Right forelimb (tissue), 1 donor: ENCODE measurements around the gene LMBR1.
"Not testable (repeated sequence)": the region's sequence is repeated elsewhere in the genome, so short reads cannot be mapped to it uniquely, and the experiment has no call there.

ENCODE experiments used
- DNase-seq: peaks from one replicate; pipeline ENCODE4 v3.0.0-alpha.2; 2018

Gene LMBR1

DNA sequence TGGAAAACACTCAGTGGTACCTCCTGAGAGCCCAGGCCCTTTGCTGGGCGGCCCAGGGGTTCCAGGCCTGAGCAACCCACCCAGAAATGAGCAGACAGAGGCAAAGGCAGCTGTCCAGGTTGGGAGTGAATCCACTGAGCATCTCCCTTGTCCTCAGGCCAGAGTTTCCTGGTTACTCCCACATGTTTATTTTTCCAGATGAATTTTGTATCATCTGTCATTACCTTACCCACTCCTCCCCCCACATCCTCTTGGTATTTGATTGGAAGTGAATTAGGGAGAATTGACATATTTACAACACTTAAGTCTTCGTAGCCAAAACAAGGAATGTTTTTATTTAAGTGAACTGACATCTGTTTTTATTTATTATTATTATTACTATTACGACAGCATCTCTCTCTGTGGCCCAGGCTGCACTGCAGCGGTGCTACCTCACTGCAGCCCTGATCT is 13.2 kb upstream of the LMBR1 start:
- DNase-seq: peak; percentile 54

DNA sequence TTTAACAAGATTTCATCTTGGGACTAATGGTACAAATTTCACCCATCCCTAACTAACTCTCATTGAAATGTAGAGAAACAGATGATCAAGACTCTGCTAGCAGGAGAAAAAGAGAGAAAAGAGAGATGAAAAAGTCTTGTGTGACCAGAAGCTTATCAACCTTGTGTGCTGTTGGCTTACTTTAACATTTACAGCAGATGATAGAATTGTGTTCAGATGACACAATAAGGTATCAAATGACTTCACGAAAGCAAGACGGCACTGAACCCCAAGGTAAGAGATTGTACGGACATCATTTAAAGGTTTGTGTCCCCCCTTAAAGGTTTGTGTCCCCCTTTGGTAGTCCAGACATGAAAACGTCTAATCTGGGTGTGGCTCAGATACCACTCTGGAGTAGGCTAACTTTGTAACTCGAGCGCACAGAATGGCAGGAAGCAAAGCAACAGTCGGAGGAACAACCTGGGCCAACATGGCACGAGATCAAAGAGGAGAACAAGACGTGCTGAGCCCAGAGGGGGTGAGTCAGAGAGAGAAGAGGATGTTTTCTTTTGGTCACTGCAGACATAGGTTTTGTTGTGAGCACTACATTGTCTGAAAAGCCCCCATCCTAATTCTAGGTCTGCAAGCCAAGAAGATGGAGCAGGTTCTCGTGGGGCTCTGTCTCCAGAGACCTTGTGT is 10.4 kb upstream of the LMBR1 start:
- DNase-seq: no peak

DNA sequence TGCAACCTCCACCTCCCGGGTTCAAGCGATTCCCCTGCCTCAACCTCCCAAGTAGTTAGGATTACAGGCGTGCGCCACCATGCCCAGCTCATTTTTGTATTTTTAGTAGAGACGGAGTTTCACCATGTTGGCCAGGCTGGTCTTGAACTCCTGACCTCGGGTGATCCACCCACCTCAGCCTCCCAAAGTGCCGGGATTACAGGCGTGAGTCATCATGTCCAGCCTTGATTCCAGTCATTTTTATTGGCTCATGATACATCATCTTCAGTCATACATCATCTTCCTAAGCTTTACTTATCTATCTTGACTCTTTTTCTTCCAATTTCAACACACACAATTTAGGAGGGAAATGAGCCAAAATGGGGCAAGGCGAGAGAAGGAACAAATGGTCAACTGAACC is 7.1 kb upstream of the LMBR1 start:
- DNase-seq: not testable (repeated sequence)

DNA sequence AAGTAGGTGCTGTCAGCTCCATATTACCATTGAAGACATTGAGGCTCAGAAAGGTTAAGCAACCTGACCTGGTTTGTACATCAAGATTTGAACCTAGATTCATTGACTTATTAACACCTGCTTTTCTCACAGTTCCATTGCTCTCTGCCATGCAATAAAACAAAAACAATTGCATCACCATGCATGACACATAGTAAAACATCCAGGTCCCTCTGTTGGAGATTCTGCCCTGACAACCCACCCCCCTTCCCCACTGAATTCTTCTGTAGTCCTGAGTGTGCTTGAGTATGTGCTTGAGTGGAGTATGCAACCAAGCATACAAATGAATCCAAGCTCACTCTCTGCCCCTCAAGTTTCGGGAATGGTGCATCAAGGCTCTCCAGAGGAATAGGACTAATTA is 6.0 kb upstream of the LMBR1 start:
- no peak for DNase-seq

DNA sequence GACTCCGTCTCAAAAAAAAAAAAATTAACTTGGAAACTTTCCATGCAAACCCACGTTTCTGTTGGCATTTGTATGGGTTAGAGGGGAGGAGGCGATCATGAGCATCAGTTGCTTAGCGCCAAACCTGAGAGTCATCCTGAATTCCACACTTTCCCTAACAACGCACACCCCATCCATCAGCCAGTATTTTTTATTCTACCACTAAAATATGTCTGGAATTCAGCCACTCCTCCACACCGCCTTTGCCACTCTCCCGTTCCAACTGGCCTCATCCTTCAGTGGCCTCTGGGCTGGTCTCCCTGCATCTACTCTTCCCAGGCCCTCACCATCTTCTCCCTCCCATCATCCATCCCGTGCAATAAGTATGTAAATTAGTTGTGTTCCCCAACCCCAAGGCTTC is 4.7 kb upstream of the LMBR1 start:
- no peak for DNase-seq

DNA sequence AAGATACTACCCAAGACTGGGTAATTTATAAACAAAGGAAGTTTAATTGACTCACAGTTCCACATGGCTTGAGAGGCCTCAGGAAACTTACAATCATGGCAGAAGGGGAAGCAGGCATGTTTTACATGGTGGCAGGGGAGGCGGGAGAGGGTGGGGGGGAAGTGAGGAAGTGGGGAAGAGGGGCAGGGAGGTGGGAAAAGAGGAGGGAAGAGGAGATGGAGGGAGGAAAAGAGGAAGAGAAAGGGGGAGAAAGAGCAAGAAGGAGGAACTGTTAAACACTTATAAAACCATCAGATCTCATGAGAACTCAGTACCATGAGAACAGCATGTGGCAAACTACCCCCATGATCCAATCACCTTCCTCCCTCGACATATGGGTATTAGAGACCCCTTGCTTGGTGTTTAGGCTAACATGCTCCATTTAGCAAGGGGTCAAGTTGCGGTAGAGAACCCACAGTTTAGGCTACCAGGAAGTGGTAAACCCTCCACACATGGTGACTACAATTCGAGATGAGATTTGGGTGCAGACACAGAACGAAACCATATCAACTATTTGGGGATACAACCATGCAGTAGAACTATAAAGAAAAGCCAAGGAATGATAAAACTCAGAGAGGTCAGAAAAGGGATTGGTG is 3.5 kb upstream of the LMBR1 start:
- DNase-seq: no peak

DNA sequence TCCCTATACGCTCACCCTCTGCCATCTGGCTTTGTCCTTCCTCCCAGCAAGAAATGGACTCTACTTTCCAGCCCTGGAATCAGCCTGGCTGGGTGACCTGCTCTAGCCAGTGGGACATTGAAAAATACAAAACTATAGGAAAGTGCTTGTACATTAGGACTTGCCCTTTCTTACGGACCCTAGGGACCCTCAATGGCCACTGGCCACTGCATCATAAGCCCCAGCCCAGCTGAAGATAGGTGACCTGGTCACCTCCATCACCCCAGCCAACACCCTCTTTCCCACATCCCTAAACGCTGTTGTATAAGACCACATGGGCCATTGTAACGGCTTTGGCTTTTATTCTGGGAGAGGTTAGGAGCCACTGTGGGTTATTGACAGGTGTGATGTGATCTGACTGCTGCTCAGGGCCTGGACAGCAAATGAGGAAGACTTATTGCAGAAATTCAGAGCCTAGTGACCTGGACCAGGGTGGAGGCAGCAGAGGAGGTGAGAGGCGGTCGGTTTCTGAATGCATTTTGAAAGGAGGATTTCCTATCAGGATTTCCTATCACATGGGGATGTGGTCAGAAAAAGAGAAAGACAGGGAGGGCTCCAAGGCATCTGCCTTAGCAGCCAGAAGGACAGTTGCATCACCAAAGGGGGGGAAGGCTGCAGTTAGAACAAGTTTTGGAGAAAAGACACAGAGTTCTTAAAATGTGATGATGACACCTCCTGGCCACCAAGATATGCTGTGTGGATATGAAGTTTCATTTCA is 2.2 kb upstream of the LMBR1 start:
- DNase-seq: no peak

DNA sequence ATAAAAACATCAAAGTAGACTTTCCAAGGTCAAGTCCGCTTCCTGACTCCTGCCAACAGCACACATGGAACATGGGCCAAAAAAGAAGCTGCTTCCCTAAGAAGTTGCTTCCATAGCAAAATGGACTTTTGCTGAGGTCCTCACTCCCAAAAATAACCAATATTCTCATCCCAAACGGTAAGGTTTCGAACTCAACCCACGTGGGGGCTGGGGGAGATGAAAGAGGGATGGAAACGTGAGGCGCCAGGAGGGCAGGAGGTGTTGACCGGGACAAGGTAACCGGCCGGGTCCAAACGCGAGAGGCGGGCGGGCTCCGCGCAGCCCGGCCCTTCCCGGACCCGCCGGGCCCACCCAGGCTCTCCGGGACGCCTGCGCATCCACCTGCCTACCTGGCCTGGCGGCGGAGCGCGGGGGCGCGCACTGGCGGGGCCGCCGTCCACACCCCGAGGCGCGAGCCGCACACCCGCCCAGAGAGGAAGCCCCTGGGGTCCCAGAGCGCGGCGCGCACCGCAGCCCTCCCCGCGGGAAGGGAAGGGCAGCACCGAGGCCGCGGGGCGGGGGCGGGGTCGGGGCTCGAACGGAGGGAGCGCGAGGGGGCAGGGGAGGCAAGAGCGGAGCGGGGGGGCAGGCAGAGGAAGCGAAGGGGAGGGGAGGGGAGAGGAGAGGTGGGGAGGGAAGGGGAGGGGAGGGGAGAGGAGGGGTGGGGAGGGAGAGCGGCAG is 742 bp downstream of the LMBR1 start:
- DNase-seq: peak; percentile 66

DNA sequence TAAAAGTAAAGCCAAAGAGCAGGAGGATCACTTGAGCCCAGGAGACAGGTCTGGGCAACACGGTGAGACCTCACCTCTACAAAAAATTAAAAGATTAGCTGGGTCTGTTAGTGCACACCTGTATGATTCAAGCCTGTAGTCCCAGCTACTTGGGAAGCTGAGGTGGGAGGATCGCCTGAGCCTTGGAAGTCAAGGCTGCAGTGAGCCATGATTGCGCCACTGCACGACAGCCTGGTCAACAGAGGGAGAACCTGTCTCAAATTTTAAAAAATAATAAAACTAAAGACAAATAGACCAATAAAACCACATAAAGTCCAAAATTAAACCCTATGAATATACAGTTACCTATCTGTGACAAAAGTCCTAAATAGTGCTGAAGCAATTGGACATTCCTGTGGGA is 3.2 kb downstream of the LMBR1 start:
- DNase-seq: no peak

DNA sequence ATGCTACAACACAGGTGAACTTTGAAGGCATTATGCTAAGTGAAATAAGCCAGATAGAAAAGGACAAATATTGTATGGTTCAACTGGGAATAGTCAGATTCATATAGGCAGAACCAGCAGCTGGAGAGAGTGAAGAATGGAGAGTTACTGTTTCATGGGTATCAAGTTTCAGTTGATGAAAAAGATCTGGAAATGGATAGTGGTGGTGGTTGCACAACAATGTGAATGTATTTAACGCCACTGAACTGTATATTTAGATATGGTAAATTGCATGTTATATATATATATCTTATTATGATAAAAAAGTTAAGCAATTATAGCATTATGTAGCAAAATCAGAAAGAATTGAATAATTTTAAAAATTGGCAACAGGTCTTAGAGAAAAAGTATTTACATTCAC is 3.9 kb downstream of the LMBR1 start:
- no peak for DNase-seq

DNA sequence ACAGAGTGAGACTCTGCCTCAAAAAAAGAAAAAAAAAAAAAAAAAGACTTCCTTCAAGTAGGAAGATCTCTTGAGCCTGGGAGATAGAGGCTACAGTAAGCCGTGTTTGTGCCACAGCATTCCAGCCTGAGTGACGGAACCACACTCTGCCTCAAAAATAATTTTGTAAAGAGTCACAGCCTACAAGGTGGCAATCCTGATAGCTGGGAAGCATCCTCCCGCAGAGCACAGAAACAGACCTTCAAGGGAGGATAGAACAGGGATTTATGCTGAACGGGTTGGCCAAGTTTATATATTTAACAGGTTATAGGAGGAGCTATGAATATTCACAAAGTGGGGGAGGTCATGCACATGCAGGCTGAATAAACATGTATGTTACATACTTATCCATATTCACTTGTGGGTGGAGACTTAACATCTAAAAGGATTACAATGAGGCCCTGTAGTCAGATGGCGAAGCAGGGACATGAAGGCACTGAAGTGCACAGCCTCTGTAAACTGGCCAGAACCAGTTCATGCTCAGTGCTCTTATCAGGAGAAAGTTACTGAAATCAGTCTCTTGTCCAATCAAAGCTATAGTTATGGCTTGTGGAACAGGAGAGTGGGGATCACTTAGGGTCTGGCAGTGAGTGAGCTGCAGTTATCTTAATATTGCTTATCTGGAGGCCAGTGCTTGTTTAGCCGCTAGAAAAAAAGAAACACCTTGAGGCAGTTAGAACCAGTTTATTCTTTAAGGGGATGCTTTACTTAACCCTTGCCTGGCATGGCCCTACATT is 6.8 kb downstream of the LMBR1 start:
- no peak for DNase-seq

DNA sequence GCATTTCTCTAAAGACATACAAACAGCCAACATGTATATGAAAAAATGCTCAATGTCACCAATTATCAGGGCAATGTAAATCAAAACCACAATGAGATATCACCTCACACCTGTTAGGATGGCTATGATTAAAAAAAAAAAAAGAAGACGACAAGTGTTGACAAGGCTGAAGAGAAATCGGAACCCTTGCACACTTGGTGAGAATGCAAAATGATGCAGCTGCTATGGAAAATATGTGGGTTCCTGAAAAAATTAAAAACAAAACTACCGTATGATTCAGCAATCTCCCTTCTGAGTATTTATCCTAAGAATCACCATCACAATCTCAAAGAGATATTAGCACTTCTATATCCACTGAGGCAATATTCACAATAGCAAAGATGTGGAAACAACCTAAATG is 11.3 kb downstream of the LMBR1 start:
- no peak for DNase-seq

DNA sequence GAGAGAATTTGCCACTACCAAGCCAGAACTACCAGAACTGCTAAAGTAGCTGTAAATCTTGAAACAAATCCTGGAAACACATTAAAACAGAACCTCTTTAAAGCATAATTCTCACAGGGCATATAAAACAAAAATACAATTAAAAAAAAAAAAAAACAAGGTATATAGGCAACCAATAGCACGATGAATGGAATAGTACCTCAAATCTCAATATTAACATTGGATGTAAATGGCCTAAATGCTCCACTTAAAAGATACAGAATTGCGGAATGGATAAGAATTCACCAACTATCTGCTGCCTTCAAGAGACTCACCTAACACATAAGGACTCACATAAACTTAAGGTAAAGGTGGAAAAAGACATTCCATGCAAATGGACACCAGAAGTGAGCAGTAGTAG is 17.2 kb downstream of the LMBR1 start:
- no peak for DNase-seq

DNA sequence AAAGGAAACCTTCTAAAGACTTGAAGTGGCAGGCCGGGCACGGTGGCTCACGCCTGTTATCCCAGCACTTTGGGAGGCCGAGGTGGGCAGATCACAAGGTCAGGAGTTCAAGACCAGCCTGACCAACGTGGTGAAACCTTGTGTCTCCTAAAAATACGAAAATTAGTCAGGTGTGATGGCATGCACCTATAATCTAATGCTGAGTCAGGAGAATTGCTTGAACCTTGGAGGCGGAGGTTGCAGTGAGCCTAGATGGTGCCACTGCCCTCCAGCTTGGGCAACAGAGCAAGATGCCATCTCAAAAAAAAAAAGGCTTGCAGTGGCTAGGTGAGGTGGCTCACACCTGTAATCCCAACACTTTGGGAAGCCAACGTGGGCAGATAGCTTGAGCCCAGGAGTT is 24.6 kb downstream of the LMBR1 start:
- not testable (repeated sequence) for DNase-seq

DNA sequence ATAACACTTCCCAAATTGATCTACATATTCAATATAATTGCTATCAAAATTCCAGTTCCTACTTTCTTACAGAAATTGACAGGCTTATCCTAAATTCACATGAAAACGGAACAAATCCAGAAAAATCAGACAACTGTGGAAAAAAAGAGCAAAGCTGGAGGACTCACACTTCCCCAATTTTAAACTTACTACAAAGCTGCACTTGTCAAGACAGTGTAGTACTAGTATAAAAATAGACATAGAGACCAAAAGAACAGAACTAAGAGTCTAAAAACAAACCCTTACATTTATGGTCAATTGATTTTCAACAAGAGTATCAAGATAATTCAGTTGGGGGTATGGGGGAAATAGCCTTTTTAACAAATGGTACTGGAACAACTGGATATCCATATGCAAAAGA is 27.5 kb downstream of the LMBR1 start:
- DNase-seq: no peak

DNA sequence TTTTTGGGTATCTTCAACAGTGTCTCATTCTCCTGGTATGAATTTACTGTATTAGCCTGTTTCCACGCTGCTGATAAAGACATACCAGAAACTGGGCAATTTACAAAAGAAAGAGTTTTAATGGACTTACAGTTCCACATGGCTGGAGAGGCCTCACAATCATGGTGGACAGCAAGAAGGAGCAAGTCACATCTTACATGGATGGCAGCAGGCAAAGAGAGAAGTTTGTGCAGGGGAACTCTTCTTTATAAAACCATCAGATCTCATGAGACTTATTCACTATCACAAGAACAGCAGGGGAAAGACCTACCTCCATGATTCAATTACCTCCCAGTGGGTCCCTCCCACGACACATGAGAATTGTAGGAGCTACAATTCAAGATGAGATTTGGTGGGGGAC is 31.0 kb downstream of the LMBR1 start:
- DNase-seq: not testable (repeated sequence)

DNA sequence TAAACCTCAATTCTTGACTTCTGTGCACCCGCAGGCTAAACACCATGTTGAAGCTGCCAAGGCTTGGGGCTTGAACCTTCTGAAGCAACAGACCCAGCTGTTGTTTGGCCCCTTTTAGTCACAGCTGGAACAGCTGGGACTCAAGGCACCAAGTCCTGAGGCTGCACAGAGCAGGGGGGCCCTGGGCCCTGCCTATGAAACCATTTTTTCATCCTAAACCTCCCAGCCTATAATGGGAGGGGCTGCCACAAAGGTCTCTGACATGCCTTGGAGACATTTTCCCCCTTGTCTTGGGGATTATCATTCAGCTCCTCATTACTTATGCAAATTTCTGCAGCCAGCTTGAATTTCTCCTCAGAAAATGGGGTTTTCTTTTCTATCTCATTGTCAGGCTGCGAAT is 31.8 kb downstream of the LMBR1 start:
- no peak for DNase-seq

DNA sequence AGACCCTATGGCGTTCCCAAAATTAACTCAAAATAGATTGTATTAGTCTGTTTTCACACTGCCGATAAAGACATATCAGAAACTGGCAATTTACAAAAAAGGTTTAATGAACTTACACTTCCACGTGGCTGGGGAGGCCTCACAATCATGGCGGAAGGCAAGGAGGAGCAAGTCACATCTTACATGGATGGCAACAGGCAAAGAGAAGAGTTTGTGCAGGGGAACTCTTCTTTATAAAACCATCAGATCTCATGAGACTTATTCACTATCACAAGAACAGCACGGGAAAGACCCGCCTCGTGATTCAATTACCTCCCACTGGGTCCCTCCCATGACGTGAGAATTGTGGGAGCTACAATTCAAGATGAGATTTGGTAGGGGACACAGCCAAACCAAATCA is 32.9 kb downstream of the LMBR1 start:
- not testable (repeated sequence) for DNase-seq

DNA sequence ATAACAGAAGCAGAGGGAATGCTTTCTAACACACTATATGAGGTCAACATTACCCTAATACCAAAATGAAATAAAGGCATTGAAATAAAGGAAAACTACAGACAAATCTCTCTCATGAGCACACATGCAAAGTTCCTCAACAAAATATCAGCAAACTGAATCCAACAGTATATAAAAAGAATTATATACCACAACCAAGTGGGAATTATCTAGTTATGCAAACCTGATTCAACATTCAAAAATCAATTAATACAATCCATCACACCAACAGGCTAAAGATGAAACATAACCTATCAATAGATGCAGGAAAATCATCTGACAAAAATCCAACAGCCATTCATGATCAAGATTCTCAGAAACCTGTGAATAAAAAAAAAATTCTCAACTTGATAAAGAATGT is 34.5 kb downstream of the LMBR1 start:
- DNase-seq: no peak

DNA sequence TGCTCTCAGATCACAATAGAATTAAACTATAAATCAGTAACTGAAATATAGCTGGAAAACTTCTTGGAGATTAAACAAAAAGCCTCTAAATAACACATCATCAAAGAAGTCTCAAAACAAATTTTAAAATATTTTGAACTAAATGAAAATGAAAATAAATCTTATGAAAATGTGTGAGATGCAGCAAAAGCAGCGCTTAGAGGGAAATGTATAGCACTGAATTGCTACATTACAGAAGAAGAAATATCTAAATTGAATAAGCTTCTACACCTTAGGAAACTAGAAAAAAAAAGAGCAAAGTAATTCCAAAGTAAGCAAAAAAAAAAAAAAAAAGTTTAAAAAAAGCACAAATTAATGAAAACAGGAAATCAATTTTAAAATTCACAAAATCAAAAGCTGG is 35.2 kb downstream of the LMBR1 start:
- DNase-seq: no peak

DNA sequence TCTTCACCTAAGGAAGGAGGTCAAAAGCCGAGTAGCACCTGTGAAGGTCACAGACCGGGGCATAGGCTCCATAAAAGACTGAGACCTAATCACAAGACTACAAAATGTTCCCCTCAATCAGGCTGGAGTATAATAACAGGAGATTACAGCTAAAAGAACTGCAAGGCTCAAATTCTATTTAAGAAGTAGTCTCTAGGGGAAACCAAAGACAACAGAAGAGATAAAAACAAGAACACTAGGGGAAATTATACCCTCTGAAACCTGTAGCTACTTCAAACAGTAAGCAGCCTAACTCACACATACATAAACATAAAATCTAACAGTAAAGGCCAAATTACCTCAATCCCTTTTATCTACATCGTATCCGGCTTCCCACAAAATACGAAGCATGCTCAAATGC is 38.3 kb downstream of the LMBR1 start:
- no peak for DNase-seq

DNA sequence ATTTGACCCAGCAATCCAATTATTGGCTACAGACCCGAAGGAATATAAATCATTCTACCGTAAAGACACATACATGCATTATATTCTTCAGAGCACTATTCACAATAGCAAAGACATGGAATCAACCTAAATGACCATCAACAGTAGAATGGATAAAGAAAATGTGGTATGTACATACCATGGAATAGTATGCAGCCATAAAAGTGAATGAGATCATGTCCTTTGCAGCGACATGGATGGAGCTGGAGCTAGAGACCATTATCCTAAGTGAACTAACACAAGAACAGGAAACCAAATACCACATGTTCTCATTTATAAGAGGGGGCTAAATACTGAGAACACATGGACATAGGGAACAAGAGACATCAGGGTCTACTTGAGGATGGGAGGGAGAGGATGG is 44.0 kb downstream of the LMBR1 start:
- DNase-seq: no peak
